Ureter (tissue), 1 donor: ENCODE results near the gene GRAPL. TPM values are rescaled to one million over a fixed set of nuclear protein-coding genes. Genes with fewer than 3 reads are reported as not detected.
"Not testable (repeated sequence)": the region's sequence is repeated elsewhere in the genome, so short reads cannot be mapped to it uniquely, and the experiment has no call there.

ENCODE experiments used
- DNase-seq: peaks from one replicate; pipeline ENCODE4 v3.0.0-alpha.2; 2020; ENCODE audit warnings: low spot score
- total RNA-seq: library from RNA; stranded (reverse); gene quantifications from one replicate; pipeline ENCODE4 v1.2.4, GENCODE V29; 2023
- donor health status: DM: yes; HTN: yes; CAD: no.

Gene GRAPL
- total RNA-seq = 2.3 TPM

- DNase-seq = not testable (repeated sequence)
Measured at GRCh38 chr17:19127148-19127980, at the start of gene GRAPL. Gene GRAPL, plus strand, starts transcription at chr17:19127589. Its CDS starts 31 bp downstream, at chr17:19127620.

GRCh38 chr17:19088804-19089685, 38.3 kb upstream of the GRAPL start:
- DNase-seq = peak; percentile 20

GRCh38 chr17:19090058-19090772, 37.2 kb upstream of the GRAPL start:
- DNase-seq = not testable (repeated sequence)

GRCh38 chr17:19092737-19093683, 34.4 kb upstream of the GRAPL start:
- DNase-seq = peak; percentile 36

GRCh38 chr17:19093684-19094438, 33.5 kb upstream of the GRAPL start:
- peak; percentile 37 for DNase-seq

- peak; percentile 22 for DNase-seq
Measured at GRCh38 chr17:19108517-19108916, 18.9 kb upstream of the GRAPL start.

- not testable (repeated sequence) for DNase-seq
Measured at GRCh38 chr17:19110189-19111097, 16.9 kb upstream of the GRAPL start.

GRCh38 chr17:19111111-19111711, 16.2 kb upstream of the GRAPL start:
- peak; percentile 67 for DNase-seq

GRCh38 chr17:19111801-19112458, 15.5 kb upstream of the GRAPL start:
- peak; percentile 74 for DNase-seq

GRCh38 chr17:19112459-19112826, 14.9 kb upstream of the GRAPL start:
- DNase-seq = peak; percentile 12

- not testable (repeated sequence) for DNase-seq
Measured at GRCh38 chr17:19118695-19119094, 8.7 kb upstream of the GRAPL start.

- not testable (repeated sequence) for DNase-seq
Measured at GRCh38 chr17:19125289-19125688, 2.1 kb upstream of the GRAPL start.

GRCh38 chr17:19129500-19129899, 2.1 kb downstream of the GRAPL start:
- DNase-seq = not testable (repeated sequence)

GRCh38 chr17:19131108-19131507, 3.7 kb downstream of the GRAPL start:
- not testable (repeated sequence) for DNase-seq

GRCh38 chr17:19131772-19132171, 4.4 kb downstream of the GRAPL start:
- DNase-seq = not testable (repeated sequence)

GRCh38 chr17:19133793-19134192, 6.4 kb downstream of the GRAPL start:
- DNase-seq = not testable (repeated sequence)

- DNase-seq = not testable (repeated sequence)
Measured at GRCh38 chr17:19135391-19135790, 8.0 kb downstream of the GRAPL start.

GRCh38 chr17:19136138-19136537, 8.7 kb downstream of the GRAPL start:
- not testable (repeated sequence) for DNase-seq
